ENCODE results near the gene GNAS-AS1.

- TF ChIP-seq CTCF (conservative IDR thresholded peaks at IDR 0.05 in 1 of 2, IDR thresholded peaks at IDR 0.05 in 1 of 2; ENCODE audit: low read depth in 1 of 2, low read length in 2 of 2) (no peak), EZH2 (IDR thresholded peaks at IDR 0.05; ENCODE audit: low read length, missing control alignments) (no peak)
Measured at GRCh38 chr20:58889798-58890517, 39.3 kb upstream of the GNAS-AS1 start.
